ENCODE measurements around the gene OSBPL9.
"Not testable (repeated sequence)": the region's sequence is repeated elsewhere in the genome, so short reads cannot be mapped to it uniquely, and the experiment has no call there.

The OSBPL9 gene

DNA sequence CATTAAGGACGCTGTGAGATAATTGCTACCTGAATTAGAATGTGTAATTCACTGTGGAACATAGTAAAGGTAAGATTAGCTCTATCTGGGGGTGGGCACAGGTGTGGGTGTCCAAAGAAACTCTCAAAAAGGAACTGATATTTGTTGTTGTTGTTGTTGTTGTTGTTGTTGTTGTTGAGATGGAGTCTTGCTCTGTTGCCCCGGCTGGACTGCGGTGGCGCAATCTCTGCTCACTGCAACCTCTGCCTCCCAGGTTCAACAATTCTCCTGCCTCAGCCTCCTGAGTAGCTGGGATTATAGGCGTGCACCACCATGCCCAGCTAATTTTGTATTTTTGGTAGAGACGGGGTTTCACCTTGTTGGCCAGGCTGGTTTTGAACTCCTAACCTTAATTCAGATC, 6.8 kb upstream of the OSBPL9 start:
- FAIRE-seq: not testable (repeated sequence)

- no peak for FAIRE-seq
These were observed 6.3 kb upstream of the OSBPL9 start for GRCh38 chr1:51610637-51611036.

- no peak for FAIRE-seq
These were observed 4.4 kb upstream of the OSBPL9 start for GRCh38 chr1:51612447-51612961.

- FAIRE-seq: no peak
These were observed 1.1 kb upstream of the OSBPL9 start for GRCh38 chr1:51615780-51616291.

DNA sequence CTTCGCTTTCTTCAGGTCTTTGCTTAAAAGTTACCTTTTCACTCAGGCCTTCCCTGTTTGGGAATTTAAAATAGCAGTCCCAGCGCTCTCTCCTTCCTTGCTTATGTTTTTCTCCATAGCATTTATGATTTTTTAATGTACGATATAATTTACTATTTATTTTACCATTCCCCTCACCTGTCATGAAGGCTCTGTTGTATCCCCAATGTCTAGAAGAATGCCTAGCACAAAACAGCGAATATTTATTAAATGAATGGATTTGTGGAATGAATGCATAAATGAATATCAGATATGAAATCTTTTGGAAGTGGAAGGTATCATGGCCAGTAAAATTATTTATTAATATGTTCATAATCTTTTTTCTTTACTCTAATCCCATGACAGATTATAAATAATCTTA, 402 bp upstream of the OSBPL9 start:
- FAIRE-seq: no peak

GRCh38 chr1:51618715-51619114, 1.8 kb downstream of the OSBPL9 start:
- FAIRE-seq: no peak

DNA sequence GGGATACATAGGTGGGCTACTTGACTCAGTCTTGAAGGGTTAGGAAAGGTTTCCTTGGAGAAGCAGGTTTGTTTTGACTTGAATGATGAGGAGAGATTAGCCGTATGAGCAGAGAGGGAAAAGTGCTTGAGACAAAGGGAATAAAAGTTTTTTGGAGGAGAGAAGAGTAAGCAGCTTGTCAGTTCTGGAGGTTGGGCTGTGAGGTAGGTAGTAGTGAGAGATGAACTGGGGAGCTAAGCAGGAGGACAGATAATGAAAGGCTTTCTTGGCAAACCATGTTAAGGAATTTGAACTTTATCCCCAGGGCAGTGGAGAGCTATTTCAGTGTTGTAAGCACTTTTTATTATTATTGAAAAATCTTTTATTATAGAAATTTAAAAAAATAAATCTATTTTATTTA, 3.6 kb downstream of the OSBPL9 start:
- no peak for FAIRE-seq

DNA sequence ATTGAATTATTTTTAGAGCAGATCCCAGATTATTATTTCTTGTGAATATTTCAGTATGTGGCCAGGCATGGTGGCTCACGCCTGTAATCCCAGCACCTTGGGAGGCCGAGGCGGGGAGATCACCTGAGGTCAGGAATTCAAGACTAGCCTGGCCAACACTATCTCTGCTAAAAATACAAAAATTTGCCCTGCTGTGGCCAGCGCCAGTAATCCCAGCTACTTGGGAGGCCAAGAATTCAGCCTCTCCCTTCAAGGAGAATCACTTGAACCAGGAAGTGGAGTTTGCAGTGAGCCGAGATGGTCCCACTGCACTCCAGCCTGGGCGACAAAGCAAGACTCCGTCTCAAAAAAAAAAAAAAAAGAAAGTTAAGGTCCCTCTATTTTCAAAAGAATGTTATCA, 4.3 kb downstream of the OSBPL9 start:
- FAIRE-seq: no peak

DNA sequence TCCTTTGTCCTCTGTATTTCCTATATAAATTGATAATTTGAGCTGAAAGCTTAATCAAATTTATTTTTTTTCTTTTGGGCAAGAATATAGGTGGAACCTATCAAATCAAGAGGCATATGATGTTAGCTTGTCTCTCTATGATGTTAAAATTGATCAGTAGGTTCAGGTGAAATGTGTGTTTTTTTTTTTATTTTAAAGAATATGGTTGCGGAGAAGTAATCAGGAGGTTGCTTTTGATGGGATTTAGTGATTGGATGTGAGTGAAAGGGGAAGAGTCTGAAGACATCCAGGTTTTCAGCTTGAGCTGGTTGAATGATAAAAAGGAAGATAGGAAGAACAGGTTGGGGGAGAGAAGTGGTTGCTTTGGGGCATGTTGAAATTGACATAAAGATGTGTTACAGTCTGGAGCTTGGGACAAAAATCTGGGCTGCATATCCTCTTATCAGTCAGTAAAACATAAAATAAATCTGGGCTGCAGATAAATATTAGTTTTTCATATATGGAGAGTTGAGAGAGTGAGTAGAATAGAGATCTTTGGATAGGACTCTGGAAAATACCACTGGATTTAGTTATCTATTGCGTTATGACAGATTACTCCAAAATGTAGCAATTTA, 5.1 kb downstream of the OSBPL9 start:
- no peak for FAIRE-seq

DNA sequence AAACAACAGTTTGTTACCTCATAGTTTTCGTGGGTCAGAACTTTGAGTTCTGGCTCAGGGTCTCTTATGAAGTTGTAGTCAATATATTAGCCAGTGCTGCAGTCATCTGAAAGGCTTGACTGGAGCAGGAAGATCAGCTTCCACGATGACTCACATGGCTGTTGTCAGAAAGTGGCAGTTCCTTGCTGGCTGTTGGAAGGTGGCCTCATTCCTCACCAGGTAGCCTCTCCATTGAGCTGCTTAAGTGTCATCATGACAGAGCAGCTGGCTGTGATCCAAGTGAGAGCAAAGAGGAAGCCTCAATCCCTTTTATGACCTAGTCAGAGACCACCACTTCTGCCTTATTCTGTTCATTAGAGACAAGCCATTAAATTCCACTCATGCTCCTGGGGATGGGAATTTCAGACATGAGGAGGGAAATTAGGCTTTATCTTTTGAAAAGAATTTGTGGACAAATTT, 5.6 kb downstream of the OSBPL9 start:
- no peak for FAIRE-seq

GRCh38 chr1:51623025-51623424, 6.1 kb downstream of the OSBPL9 start:
- no peak for FAIRE-seq

DNA sequence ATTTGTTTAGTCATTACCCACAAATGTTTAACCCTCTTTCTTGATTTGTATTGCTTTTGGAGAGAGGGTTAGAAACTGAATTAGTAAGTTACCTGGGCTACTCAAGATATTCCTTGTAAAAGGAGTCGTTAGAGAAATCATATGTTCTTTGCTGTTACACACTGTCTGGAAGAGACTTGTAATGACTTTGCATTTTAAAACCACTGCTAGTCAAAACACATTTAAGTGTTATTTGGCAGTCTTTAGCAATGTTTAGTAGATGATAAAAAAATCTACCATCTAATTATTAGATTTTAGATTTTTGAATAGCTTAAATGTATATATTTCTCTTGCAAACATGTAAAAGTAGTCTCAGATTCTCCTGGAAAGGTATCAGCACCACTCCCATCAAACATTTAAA, 6.6 kb downstream of the OSBPL9 start:
- FAIRE-seq: no peak

DNA sequence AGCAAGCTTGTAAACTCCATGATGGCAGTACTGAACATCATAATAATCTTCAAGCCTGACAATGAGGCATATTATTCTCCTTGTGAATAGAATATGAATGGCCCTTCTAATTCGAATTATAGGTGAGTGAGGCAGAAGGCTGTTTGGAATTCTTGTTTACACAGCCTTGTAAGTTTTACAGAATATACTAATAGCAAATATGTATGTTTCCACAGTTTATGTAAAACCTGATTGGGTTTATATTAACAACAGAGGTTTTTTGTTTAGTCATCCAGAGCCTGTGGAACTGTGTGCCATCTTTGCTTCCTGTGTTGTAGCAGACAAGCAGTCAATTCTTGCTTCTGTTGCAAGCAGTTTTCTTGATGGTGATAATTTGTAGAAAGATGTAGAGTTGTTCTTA, 8.0 kb downstream of the OSBPL9 start:
- no peak for FAIRE-seq

- FAIRE-seq: no peak
These were observed 10.8 kb downstream of the OSBPL9 start for GRCh38 chr1:51627672-51628071.

DNA sequence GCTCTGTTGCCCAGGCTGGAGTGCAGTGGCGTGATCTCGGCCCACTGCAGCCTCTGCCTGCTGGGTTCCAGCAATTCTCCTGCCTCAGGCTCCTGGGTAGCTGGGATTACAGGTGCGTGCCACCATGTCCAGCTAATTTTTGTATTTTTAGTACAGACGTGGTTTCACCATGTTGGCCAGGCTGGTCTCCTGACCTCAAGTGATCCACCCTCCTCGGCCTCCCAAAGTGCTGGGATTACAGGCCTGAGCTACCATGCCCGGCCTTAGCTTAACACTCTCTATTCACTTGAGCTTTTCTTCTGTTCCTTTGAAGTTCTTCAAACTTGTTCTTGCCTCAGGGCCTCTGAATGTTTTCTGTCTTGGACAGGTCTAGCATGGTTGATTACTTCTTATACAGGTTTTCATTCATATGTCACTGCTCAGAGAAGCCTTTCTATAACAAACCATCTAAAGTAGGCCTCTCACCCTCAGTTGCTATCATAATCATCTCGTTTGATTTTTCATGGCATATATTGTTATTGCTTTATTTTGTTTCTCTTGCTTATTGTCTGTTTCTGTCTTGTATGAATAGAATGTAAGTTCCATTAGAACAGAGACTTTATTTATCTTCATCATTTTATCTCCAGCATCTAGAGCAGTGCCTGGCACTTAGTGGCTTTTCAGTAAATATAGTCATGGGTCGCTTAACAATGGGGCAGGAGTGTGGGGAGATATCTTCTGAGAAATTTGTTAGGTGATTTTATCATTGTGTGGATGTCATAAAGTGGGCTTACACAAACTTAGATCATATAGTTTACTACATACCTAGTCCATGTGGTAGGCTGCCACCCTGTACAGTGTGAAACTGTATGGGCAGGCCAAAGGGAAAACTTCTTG, 12.1 kb downstream of the OSBPL9 start:
- no peak for FAIRE-seq

GRCh38 chr1:51629918-51630317, 13.0 kb downstream of the OSBPL9 start:
- no peak for FAIRE-seq

DNA sequence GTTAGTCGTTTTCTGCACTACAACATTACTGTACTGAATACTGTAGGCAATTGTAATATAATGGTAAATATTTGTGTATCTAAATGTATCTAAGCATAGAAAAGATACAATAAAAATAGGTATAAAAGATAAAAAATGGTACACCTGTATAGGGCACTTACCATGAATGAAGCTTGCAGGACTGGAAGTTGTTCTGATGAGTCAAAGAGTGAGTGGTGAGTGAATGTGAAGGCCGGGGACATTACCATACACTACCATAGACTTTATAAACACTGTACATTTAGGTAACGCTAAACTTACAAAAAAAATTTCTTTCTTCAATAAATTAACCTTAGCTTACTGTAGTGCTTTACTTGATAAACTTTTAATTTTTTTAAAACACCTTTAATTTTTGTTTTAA, 13.5 kb downstream of the OSBPL9 start:
- no peak for FAIRE-seq

- FAIRE-seq: no peak
These were observed 14.0 kb downstream of the OSBPL9 start for GRCh38 chr1:51630922-51631321.

GRCh38 chr1:51631747-51632146, 14.9 kb downstream of the OSBPL9 start:
- FAIRE-seq: no peak

DNA sequence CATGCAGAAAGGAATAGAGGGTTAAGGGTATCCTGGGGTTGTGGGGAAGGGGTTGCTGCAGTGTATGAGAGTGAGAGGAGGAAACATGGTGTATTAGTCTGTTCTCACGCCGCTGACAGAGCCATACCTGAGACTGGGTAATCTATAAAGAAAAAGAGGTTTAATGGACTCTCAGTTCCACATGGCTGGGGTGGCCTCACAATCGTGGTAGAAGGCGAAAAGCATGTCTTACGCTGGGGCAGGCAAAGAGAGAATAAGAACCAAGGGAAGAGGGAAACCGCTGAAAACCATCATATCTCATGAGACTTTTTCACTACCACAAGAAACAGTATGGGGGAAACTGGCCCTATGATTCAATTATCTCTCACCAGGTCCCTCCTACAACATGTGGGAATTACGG, 17.7 kb downstream of the OSBPL9 start:
- FAIRE-seq: no peak

- no peak for FAIRE-seq
These were observed 18.7 kb downstream of the OSBPL9 start for GRCh38 chr1:51635615-51636014.

DNA sequence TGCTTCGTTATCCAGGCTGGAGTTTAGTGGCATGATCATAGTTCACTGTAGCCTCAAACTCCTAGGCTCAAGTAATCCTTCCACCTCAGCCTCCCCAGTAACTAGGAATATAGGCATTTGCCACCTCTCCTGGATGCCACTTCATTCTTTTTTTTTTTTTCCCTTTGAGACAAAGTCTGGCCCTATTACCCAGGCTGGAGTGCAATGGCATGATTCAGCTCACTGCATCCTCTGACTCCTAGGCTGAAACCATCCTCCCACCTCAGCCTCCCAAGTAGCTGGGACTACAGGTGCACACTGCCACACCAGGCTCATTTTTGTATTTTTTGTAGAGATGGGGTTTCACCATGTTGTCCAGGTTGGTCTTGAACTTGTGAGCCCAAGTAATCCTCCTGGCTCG, 19.3 kb downstream of the OSBPL9 start:
- FAIRE-seq: no peak

DNA sequence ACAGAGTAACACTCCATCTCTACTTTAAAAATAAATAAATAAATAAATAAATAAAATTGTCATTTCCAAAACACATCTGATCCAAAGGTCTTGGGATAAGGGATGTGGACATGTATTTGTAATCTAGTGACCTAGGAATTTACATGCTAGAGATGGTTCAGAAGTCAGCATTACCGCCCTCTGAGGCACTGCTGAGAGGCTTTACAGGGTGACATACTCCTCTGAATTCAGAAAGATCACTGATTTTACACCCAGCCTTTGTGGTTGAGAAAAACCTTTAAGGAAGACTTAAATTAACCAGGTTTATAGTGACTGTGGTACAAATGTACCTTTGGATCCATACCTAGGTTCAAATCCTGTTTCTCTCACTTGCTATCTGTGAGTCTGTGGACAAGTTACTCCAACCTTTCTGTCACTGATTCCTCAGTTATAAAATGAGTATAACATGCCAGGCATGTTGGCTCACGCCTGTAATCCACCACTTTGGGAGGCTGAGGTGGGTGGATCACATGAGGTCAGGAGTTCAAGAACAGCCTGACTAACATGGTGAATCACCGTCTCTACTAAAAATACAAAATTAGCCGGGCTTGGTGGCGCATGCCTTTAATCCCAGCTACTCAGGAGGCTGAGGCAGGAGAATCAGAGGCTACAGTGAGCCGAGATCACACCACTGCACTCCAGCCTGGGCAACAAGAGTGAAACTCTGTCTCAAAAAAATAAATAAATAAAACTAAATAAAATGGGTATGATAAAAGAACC, 20.1 kb downstream of the OSBPL9 start:
- no peak for FAIRE-seq

Measured in islet of Langerhans (tissue), 1 donor.